GM12874 (cell line): Measurements from ENCODE around the gene SLC25A46.

Experiments used
- CTCF ChIP-seq: IDR thresholded peaks from 2 replicates; pipeline ENCODE4 v1.5.1; 2011; ENCODE audit warnings: low read depth, mild to moderate bottlenecking, control low read depth, low read length, moderate library complexity; ENCODE audit not compliant: insufficient read depth

The SLC25A46 gene

GRCh38 chr5:110716247-110717245, 22.3 kb upstream of the SLC25A46 start:
- no peak for TF ChIP-seq CTCF

GRCh38 chr5:110718311-110718710, 20.5 kb upstream of the SLC25A46 start:
- TF ChIP-seq CTCF = no peak

GRCh38 chr5:110726249-110727024, 12.4 kb upstream of the SLC25A46 start, which contains the start of gene TMEM232:
TSS of gene TMEM232 (minus strand) at chr5:110726671. CDS start at chr5:110667352, 59,319 bp downstream.
- no peak for TF ChIP-seq CTCF

GRCh38 chr5:110727025-110727314, 11.8 kb upstream of the SLC25A46 start:
- no peak for TF ChIP-seq CTCF

GRCh38 chr5:110734101-110734500, 4.7 kb upstream of the SLC25A46 start:
- TF ChIP-seq CTCF = no peak

GRCh38 chr5:110735556-110735955, 3.3 kb upstream of the SLC25A46 start:
- no peak for TF ChIP-seq CTCF

GRCh38 chr5:110736753-110737152, 2.1 kb upstream of the SLC25A46 start:
- TF ChIP-seq CTCF = no peak
